ENCODE results near the gene ARHGAP32.

Gene ARHGAP32

DNA sequence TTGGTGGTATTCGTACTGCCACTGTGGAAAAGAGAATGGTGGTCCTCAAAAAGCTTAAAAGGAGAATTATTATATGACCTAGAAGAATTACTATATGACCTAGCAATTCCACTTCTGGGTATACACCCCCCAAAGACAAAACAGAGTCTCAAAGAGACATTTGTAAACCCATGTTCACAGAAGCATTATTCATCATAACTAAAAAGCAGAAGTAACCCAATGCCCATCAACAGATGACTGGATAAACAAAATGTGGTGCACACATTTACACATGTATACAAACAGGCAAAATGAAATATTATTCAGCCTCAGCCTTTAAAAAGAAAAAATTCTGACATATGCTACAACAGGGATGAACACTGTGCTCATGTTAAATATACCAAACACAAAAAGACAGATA lies 89.4 kb downstream of the ARHGAP32 start:
- DNase-seq, result no peak

DNA sequence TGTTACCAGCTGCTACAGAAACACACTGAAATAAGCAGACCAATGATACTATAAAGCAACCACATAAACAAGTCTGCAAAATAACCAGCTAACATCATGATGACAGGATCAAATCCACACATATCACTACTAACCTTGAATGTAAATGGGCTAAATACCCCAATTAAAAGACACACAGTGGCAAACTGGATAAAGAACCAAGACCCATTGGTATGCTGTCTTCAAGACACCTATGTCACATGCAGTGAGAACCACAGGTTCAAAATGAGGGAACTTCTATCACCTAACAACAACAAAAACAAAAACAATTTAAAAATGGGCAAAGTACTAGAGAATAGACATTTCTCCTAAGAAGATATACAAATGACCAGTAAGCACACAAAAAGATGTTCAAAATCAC lies 89.9 kb downstream of the ARHGAP32 start:
- no peak for DNase-seq

DNA sequence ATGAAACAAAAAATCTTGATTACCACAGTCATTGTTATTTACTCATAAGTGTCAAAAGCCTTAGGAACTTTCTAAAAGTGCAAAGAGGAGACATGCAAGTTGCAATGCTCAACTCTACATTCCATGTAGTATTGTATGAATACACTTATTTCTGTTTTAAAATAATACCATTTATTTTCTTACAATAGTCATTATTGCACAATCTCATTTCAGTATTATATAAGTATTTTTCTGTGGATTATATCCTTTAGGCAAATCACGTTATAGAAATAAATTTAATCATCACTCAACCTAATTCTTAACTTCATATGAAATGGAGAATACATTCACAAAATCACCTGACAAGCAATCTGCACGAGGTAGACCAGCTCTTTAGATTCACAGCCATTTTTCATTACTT lies 98.8 kb downstream of the ARHGAP32 start:
- DNase-seq, result no peak

DNA sequence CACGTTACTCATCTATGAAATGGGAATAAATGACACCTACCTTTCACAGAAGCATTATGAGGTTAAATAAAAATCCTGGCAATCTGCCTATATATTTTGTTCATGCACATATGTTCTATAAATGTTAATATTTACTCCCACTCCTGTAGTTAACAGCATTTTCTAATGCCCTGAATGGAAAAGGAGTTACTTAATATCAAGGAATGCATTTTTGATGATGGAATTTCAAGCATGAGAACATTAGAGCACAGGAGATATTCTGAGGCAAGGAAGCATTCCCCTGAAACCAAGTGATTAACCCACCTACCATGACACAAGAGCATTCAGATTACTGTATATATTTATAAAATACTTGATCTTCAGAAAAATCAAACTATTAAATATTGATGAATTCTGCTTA lies 102.1 kb downstream of the ARHGAP32 start:
- no peak for DNase-seq

DNA sequence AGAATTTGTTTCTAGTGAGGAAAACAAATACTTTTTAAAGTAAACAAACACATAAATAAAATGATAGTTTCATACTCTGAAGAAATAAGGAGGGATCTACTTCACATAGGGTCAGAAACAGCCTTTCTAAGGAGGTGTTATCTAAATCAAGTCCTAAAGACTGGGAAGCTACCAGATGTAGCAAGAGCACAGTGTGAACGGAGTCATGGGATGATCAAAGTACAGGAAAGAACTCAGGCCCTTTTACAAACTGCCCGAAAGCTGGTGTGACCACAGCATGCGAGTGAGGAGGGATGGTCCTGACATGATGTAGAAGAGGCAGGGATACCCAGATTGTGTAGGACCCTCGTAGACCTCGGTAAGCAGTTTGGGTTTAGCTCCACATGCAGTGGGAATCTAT lies 102.8 kb downstream of the ARHGAP32 start:
- DNase-seq, result no peak

DNA sequence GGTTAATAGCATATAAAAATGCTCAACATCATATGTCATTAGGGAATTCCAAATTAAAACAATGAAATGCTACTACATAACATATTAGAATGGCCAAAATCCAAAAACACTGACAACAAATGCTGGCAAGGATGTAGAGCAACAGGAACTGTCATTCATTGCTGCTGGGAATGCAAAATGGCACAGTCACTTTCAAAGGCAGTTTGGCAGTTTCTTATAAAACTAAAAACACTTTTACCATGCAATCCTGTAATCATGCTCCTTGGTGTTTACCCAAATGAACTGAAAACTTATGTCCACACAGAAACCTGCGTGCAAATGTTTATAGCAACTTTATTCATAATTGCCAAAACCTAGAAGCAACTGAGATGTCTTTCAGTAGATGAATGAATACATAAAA lies 105.1 kb downstream of the ARHGAP32 start:
- no peak for DNase-seq

DNA sequence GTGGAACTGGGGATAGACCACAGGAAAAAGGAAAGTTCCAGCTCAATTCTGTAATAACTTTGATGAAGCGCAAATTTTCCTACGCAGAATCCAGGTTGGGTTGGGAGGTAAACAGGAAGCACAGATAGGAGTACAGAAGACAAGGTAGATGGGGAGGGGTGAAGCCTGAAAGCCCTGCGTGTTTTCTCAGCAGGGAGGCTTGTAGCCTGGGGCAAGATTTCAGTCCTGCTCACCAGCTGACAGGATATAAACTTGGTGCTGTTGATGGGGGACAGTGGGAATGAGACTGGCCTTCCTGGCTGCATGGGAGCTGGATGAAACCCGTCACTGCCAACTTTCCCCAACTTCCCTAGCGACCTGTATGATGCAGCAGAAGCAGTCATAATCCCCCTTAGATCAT lies 114.9 kb downstream of the ARHGAP32 start:
- DNase-seq, result no peak

DNA sequence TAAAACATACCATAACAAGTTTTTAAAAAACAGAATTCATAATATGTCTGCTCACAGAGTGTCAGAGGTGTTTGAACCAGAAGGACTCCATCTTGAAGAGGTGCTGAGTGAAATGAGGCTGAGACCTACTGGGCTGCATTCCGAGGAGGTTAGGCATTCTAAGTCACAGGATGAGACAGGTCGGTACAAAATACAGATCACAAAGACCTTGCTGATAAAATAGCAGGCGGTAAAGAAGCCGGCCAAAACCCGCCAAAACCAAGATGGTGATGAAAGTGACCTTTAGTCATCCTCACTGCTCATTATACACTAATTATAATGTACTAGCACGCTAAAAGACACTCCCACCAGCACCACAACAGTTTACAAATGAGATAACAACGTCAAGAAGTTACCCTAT lies 116.4 kb downstream of the ARHGAP32 start:
- DNase-seq, result no peak

DNA sequence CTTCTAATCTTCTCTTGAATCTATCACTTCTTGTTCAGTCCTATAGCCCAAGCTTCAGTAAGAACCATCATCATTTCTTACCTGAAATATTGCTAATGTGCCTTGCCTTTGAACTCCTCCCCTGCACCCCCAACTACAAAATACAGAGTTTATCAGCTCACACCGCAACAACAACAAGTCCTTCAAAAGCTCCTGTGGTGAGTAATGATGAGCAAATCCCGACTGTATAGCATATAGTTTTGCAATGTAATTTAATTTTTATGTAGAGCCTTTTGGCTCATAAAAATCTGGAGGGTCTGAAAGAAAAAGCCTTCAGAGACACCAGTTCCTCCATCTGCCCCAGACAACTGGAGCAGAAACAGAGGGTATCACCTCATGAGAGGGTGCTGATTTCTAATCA lies 124.7 kb downstream of the ARHGAP32 start:
- no peak for DNase-seq

DNA sequence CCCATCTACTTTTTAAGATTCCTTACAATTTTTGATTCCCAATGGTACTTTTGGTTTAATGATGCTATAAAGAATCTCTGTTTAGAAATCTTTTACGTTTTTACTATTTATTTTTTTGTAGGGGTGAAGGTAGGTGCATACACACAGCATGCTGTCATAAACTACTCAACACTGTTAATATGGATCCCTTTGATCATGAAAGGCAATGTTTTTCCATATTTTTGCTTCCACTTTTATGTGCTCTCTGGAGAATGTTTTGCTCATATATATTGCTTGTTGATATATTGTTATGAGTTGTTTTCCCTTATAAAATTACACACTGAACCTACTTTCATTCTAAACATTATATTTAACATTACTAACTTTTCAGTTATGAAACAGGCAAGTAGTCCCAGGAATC lies 125.9 kb downstream of the ARHGAP32 start:
- DNase-seq, result no peak

DNA sequence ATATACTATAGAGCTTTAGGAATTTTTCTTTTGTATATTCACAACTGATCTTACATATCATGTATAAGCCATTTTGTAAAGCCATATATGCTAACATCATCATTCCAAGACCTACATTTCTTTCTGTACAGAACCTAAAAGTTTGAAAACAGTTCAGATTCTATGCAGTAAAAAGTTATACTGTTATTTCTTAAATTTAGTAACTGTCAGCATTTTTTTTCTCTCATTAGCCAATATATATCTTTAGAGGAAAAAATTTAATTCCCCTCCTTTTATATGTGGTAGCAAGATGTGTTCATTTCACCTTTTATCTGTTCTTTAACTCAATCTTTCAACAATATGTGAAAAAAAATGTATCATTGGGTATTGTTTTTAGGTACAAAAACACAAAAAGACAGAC lies 129.0 kb downstream of the ARHGAP32 start:
- no peak for DNase-seq

DNA sequence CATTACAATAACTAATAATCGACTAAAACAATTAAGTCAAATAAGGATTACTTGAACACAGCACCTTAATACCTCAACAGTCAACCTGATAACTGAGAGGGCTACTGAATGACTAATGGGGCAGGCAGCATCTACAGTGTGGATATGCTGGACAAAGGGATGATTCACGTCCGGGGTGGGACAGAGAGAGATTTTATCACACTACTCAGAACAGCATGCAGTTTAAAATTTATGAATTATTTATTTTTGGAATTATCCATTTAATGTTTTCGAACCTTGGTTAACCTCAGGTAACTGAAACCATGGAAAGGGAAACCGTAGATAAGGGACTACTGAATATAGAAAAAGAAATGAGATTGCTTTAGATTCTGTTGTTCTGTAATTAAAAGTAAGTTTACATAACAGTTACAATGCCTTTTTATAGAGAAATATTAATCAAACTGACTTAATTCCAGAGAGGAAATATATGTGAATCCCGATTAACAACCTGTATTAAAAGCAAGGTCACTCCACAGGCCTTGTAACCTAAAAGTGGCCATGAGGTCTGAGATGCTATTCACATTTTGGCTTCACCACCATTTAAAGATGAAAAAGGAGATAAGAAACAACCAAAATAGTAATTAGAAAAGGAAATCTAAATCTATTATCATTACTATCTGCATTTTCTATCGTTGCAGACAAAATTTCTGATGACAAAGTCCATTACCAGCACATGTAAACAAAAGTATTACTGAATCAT lies 130.5 kb downstream of the ARHGAP32 start:
- DNase-seq, result no peak

DNA sequence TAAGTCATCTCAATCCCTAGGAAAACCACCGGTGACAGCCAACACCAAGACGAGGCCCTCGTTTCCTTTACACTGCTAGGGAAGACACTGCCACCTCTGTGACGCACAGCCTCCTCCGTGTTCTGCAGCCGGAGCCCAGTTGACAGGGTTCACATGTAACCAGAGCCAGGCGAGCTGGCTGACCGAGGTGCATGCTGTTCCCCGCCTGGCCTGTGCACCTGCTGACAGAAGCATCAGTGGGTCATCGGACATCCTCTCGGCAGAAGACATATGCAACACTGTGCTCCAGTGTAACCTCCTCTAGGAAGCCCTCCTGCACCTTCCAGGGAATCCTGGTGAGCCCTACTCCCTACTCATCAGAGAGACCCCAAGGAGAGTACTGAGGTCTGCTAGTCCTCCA lies 135.2 kb downstream of the ARHGAP32 start:
- DNase-seq, result no peak

DNA sequence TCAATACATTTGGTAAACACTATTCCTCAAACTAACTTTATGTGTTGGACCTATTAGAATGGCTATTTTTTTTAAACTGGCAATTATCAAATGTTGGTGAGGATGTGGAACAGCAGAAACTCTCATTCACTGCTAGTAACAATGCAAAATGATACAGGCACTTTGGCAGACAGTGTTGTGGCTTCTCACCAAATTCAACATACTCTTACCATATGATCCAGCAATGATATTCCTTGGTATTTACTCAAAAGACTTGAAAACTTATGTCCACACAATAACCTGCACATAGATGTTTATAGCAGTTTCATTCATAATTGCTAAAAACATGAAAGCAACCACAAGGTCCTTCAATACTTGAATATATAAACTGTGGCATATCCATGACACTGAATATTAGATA lies 136.9 kb downstream of the ARHGAP32 start:
- no peak for DNase-seq

DNA sequence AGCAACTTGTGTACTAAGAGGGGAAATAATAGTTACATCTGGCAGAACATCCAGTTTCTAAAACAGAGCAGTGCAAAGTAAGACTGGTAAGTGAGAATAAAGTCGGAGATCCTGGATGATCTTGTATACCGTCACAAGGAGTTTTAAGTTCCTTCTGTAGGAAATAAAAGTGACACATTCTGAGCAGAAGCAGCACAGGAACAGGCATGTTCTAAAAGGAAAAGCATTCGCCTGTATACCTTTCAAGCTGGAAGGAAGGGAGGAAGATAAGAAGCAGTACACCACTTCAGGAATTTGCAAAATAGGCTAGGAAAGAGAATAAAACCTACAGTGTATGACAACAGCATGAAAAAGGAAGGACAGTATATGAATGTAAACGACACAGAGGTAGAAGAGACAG lies 143.2 kb downstream of the ARHGAP32 start:
- DNase-seq, result no peak

DNA sequence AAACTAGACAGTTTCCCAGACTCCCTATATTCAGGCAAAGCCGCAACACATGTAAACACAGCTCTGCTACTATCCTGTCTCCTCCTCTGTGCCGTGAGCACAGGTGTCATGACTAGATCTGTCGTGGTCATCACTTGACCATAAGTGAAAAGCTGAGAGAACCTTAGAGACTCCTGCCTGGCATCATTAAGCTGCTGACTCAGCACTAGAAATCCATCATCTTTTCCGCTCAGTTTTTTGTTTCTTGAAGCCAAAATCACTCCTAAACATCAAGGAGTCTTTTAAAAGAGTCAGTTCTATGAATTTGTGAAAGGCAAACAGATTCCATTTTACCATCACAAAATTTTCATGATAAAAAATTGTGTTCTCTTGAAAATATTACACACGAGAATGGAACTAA lies 147.0 kb downstream of the ARHGAP32 start:
- DNase-seq, result no peak

DNA sequence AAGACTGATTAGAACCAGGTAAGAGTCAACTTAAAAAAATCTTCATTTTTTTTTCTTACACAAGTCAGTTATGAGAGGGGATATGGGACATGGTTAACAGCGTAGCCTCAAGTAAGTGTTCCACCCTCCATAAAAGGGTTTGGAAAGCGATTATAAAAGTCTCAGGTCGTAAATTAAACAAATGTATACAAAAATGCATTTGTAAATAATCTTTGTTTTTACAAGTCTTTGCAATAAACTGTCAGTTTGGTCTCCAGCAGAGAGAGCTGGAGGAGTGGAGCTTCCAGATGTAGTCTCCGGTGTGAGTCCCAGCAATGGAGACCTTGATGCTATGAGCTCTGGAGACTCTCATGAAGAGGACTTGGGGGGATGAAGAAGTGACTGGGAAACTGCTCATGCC lies 149.6 kb downstream of the ARHGAP32 start:
- no peak for DNase-seq

DNA sequence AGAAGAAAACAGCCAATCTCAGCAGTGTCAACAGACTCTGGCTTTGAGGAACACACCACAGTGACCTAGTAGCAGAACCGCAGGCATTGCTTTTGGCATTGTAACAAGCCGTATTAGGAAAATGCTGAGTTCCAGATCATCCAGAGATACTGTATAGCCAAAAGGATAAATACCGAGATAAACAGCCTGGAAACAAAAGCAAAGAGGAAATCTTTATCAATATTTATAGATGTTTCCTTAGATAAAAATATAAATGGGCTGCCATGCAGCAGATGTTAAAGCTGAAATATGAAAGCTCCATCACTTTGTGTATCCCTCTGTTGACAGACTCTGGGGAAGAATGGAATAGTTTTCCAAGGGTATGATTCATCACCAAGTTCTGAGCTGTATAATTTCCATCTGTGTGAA lies 150.5 kb downstream of the ARHGAP32 start:
- no peak for DNase-seq

DNA sequence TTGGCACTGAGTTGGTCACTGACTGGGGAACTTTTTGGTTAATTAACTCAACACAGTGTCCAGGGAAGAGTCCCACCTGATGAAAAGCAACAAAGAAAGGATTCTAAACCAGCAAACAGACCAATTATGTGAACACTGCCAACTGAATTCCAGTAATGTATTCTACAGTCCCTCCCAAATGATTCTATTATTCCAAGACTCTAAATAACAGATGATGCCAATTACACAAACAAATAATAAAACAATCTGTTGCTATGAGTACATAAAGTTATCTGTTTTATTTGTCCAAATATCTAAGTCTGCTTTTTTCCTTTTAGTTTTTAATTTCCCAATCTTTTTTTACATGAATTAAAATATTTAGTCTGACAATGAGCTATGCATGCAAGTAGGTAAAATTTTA lies 151.2 kb downstream of the ARHGAP32 start:
- DNase-seq, result no peak

DNA sequence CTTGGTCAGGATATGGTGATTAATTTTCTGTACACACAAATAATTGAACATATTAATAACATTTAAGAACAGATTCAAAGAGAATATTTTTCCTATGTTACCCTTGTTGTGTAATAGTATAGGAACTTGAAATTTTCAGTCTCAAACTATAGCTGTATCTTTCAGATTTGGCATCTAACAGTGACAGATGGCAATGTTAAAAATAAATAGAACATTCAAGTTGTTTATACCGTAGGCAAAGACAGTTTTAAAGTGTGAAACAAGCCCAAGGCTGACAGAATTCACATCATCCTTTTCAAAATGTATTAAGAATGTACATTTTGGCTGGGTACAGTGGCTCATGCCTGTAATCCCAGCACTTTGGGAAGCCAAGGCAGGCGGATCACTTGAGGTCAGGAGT lies 156.9 kb downstream of the ARHGAP32 start:
- no peak for DNase-seq

DNA sequence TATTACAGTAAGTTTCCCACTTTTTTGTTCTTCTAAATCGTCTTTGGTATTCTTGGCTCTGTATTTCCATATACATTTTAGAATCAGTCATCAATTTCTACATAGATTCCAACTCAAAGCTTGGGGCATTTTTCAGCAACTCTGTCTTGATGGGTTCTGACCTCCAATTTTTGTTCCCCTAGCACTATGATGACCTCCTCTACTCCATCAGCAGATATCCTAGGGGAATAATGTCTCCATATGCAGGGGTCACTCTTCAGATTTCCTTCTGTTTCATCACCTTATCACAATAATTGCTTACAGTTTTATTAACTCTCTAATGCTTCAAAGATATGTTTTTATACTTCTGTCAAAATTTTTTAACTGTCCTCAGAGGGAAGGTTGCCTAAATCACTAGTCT lies 158.1 kb downstream of the ARHGAP32 start:
- DNase-seq, result no peak

DNA sequence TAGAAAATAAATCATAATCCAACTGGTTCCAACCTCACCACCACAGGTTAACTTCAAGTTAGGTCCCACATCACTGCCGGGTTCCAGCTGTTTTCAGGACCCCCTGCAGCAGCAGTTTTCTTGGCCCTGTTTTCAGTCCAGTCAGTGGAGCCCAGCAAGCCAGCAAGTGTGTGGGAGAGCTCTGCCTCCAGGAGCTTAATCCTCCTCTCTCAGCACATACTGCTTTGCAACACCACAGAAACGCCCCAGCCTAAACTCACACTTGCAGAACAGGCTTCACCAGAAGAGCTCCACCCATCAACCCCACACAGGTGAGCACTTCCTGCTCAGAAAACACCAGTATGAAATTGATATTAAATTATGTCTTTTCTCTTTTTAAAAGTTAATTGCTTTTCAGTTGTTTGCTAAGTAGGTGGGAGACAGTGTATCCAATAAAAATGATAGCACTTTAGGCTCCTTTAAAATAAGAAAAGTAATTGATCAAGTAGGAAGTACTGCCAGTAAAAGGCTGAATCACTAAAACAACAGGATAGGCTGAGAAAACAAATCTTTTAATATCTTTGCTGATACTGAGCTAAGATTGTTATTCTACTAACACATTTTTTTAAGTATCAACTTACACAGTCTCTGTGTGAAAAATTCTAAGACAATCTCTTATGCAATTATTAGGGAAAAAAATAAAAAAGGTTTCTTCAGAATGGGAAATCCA lies 168.0 kb downstream of the ARHGAP32 start:
- DNase-seq, result no peak

DNA sequence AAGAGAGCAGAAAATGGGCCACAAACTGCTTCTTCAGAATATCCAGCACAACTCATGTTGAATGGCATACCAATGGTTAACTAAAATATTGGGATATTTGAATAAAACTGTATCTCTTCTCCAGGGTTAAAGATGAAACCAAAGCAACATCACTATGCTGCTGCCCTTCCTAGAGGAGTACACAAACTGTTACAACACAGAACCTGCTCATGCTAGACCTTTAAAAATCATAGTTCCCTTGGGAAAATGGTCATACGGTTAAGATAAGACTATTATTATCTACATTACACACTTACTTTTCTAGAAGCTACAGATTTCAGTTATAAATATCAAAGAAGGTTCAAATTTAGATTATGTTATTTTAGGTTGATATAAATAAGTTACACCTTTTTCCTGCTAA lies 170.8 kb downstream of the ARHGAP32 start:
- no peak for DNase-seq

DNA sequence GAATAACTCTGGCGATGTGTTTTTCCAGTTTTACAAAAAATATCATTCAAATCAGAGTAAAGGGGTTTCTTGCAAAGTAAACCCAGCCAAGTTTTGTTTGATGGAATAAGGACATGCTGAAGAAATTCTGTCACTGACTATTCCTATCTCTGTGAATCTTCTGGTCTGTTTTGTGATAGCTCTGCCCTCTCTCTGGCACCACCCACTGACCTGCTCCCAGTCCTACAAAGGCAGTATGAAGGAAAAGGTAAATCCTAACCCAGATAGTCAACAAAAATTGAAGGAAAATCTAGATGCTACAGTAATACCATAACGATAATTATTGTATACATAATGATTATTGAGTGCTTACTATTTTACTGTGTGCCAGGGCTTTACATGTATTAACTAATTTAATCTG lies 173.1 kb downstream of the ARHGAP32 start:
- no peak for DNase-seq

DNA sequence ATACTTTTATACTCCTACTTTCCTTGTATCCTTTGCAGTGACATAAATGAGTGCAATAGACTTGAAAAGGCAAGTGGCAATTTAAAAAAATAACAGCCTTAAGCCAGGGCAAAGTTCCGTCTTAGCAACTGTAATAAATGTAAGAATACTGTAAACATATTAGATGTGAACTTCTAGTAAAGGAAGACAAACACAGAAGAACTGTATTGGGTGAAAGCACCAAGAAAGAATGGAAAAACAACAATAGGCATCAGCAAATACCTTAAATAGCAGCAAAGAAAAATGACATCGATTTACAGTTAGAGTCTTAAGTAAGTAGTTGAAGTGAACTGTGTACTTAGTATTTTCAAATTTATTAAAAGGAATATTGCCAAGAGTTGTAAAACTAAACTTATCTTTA lies 174.0 kb downstream of the ARHGAP32 start:
- DNase-seq, result no peak
